SK-N-SH (cell line): Measurements from ENCODE around the gene COL25A1. TPM values are rescaled to one million over a fixed set of nuclear protein-coding genes. Genes with fewer than 3 reads are reported as not detected.
"Not testable (repeated sequence)": the region's sequence is repeated elsewhere in the genome, so short reads cannot be mapped to it uniquely, and the experiment has no call there.

Source experiments
- CTCF ChIA-PET: fragments of 300-600, 350-600 bp; formaldehyde crosslinking; extraction: SDS; loops from one replicate; lab custom pipeline; 2021; lab: Yijun Ruan, JAX
- POLR2A ChIA-PET: fragments of 350-600 bp; sonication (Branson Sonifier 250); formaldehyde crosslinking; extraction: SDS; loops from one replicate; lab custom pipeline; 2020; ENCODE audit warnings: antibody characterized with exemption, inconsistent platforms; lab: Yijun Ruan, JAX
- DNase-seq: peaks from one replicate; pipeline ENCODE4 v3.0.0; 2012
- H2AFZ ChIP-seq: fragments of 200-600 bp; sonication (generic); 2 replicates; pipeline ENCODE4 v1.8.1; 2016; ENCODE audit warnings: antibody characterized with exemption, mild to moderate bottlenecking, low read depth
- H3F3A ChIP-seq: fragments of 200-600 bp; sonication (generic); replicated peaks from 2 replicates; pipeline ENCODE3; 2016; ENCODE audit warnings: antibody characterized with exemption, mild to moderate bottlenecking; ENCODE audit not compliant: insufficient read depth
- H3K27ac ChIP-seq, 2 experiments: fragments of 200-500 bp in 1 of 2; fragments of 200-600 bp in 1 of 2; sonication (Bioruptor generic) in 1 of 2; sonication (generic), shearing (Covaris generic) in 1 of 2; 2 replicates each; pipeline versions ENCODE4 v1.5.1 to v1.6.1; 2014 to 2016; ENCODE audit warnings: low read depth in 2 of 2, inconsistent platforms in 1 of 2, low read length in 1 of 2, mild to moderate bottlenecking in 1 of 2, mixed read lengths in 1 of 2
- H3K27me3 ChIP-seq: fragments of 200-600 bp; sonication (generic), shearing (Covaris generic); 2 replicates; pipeline ENCODE4 v1.6.1; 2016; ENCODE audit warnings: mixed run types; ENCODE audit not compliant: insufficient read depth
- H3K36me3 ChIP-seq, 2 experiments: fragments of 200-500 bp in 1 of 2; fragments of 200-600 bp in 1 of 2; sonication (Bioruptor generic) in 1 of 2; sonication (generic) in 1 of 2; replicated peaks in 1 of 2; 2 replicates each; pipeline versions ENCODE3 to v1.5.1; 2014 to 2016; ENCODE audit warnings: low read length in 1 of 2, mild to moderate bottlenecking in 1 of 2; ENCODE audit not compliant: insufficient read depth in 2 of 2, control insufficient read depth in 1 of 2
- H3K4me1 ChIP-seq, 2 experiments: fragments of 200-500 bp in 1 of 2; fragments of 200-600 bp in 1 of 2; sonication (Bioruptor generic) in 1 of 2; sonication (generic), shearing (Covaris generic) in 1 of 2; 2 replicates each; pipeline versions ENCODE4 v1.5.1 to v1.6.1; 2014 to 2016; ENCODE audit warnings: low read depth in 1 of 2, low read length in 1 of 2, mixed run types in 1 of 2; ENCODE audit not compliant: insufficient read depth in 2 of 2, control insufficient read depth in 1 of 2
- H3K4me2 ChIP-seq: fragments of 200-600 bp; sonication (generic), shearing (Covaris generic); 2 replicates; pipeline ENCODE4 v1.6.1; 2017; ENCODE audit warnings: mixed run types
- H3K4me3 ChIP-seq, 2 experiments: fragments of 200-500 bp in 1 of 2; fragments of 200-600 bp in 1 of 2; sonication (Bioruptor generic) in 1 of 2; sonication (generic), shearing (Covaris generic) in 1 of 2; 2 replicates each; pipeline versions ENCODE4 v1.5.1 to v1.8.1; 2014 to 2016; ENCODE audit warnings: low read depth in 2 of 2, inconsistent platforms in 1 of 2, low read length in 1 of 2, mild to moderate bottlenecking in 1 of 2, mixed read lengths in 1 of 2, moderate library complexity in 1 of 2
- H3K79me2 ChIP-seq: fragments of 200-600 bp; sonication (generic); 2 replicates; pipeline ENCODE4 v1.8.1; 2017; ENCODE audit warnings: mild to moderate bottlenecking; ENCODE audit not compliant: insufficient read depth
- H3K9ac ChIP-seq: fragments of 200-600 bp; sonication (generic); 2 replicates; pipeline ENCODE4 v1.6.1; 2017; ENCODE audit warnings: mixed run types
- H3K9me2 ChIP-seq: fragments of 200-600 bp; sonication (generic); 2 replicates; pipeline ENCODE4 v1.6.1; 2017; ENCODE audit warnings: mixed run types
- H3K9me3 ChIP-seq: fragments of 200-600 bp; sonication (generic); 2 replicates; pipeline ENCODE4 v1.6.1; 2017; ENCODE audit warnings: mixed run types, mild to moderate bottlenecking, moderate library complexity
- H4K20me1 ChIP-seq: fragments of 200-600 bp; sonication (generic); 2 replicates; pipeline ENCODE4 v1.6.1; 2017; ENCODE audit warnings: mild to moderate bottlenecking, mixed run types; ENCODE audit not compliant: insufficient read depth
- FOSL2 ChIP-seq: IDR thresholded peaks from 2 replicates; pipeline ENCODE4 v1.4.0; 2012; ENCODE audit warnings: low read depth, mild to moderate bottlenecking, moderate library complexity, borderline replicate concordance
- GABPA ChIP-seq: IDR thresholded peaks from 2 replicates; pipeline ENCODE4 v1.4.0; 2012; ENCODE audit warnings: low read depth, mild to moderate bottlenecking
- IRF3 ChIP-seq: fragments of 150-350 bp; IDR thresholded peaks from 2 replicates; pipeline ENCODE4 v1.6.1; 2016; ENCODE audit warnings: mild to moderate bottlenecking, low read depth, low read length
- MAX ChIP-seq: IDR thresholded peaks from 2 replicates; pipeline ENCODE4 v1.4.0; 2012; ENCODE audit warnings: low read depth
- MEF2A ChIP-seq: IDR thresholded peaks from 2 replicates; pipeline ENCODE4 v1.4.0; 2012; ENCODE audit warnings: low read depth, borderline replicate concordance
- NFIC ChIP-seq: IDR thresholded peaks from 2 replicates; pipeline ENCODE4 v1.4.0; 2012; ENCODE audit warnings: borderline replicate concordance
- PBX3 ChIP-seq: IDR thresholded peaks from 2 replicates; pipeline ENCODE4; 2012
- REST ChIP-seq: IDR thresholded peaks from 2 replicates; pipeline ENCODE4 v1.6.1; 2012; ENCODE audit warnings: mild to moderate bottlenecking, low read depth, low read length, moderate library complexity
- RFX5 ChIP-seq: IDR thresholded peaks from 2 replicates; pipeline ENCODE4 v1.6.1; 2012; ENCODE audit warnings: mild to moderate bottlenecking, improper control_type of control experiment, low read length
- RXRA ChIP-seq: IDR thresholded peaks from 2 replicates; pipeline ENCODE4 v1.4.0; 2012; ENCODE audit warnings: low read depth, mild to moderate bottlenecking, borderline replicate concordance
- TEAD4 ChIP-seq: IDR thresholded peaks from 2 replicates; pipeline ENCODE4 v1.4.0; 2012; ENCODE audit warnings: mild to moderate bottlenecking, borderline replicate concordance; ENCODE audit not compliant: insufficient read depth
- USF2 ChIP-seq: fragments of 150-350 bp; IDR thresholded peaks from 2 replicates; pipeline ENCODE4 v1.6.1; 2017; ENCODE audit warnings: antibody characterized with exemption, low read length, low read depth, borderline replicate concordance
- YY1 ChIP-seq: IDR thresholded peaks from 2 replicates; pipeline ENCODE4 v1.4.0; 2012; ENCODE audit warnings: low read depth, mild to moderate bottlenecking
- ZBTB33 ChIP-seq: IDR thresholded peaks from 2 replicates; pipeline ENCODE4 v1.4.0; 2012; ENCODE audit warnings: low read depth, borderline replicate concordance
- WGBS: methylation state at CpG from one replicate; pipeline ENCODE4 v1.1.6; 2017; ENCODE audit warnings: low lambda C conversion rate; 5-methylcytosine and 5-hydroxymethylcytosine counted together
- polyA plus RNA-seq, 3 experiments: library from polyadenylated mRNA; depleted of rRNA; stranded (reverse); fragments of >200 nt; gene quantifications; 2 replicates each; pipeline ENCODE4 v1.2.3, GENCODE V29; 2012

Gene COL25A1
- polyA plus RNA-seq, 1 of the 3 experiments (the other 2 are of a cell fraction) = not detected

- TF ChIP-seq ZBTB33 = no peak
- TF ChIP-seq TEAD4 = no peak
- no peak for TF ChIP-seq GABPA
- no peak for TF ChIP-seq FOSL2
- no peak for TF ChIP-seq USF2
- no peak for TF ChIP-seq MAX
These were observed 310.7 kb downstream of the COL25A1 start (continued) for GRCh38 chr4:108991551-108992328.

- no peak overlapping the region for H3K9ac ChIP-seq
- no peaks in the 10 kb centered on the region for H3K9me2 ChIP-seq
- H3K36me3 ChIP-seq = no peaks in the 10 kb centered on the region
- no peak overlapping the region for H3K4me3 ChIP-seq
- H3K9me3 ChIP-seq = no peaks in the 10 kb centered on the region
- ChIA-PET POLR2A (no interaction called here), CTCF (no interaction called here)
- H3K4me1 ChIP-seq = no peaks in the 10 kb centered on the region
- H4K20me1 ChIP-seq = no peaks in the 10 kb centered on the region
- no peaks in the 10 kb centered on the region for H3F3A ChIP-seq
- no peak for DNase-seq
- H2AFZ ChIP-seq = no peak overlapping the region
- H3K27me3 ChIP-seq = no peaks in the 10 kb centered on the region; the same call in 1 of the 2 replicates
- no peak overlapping the region for H3K4me2 ChIP-seq
- TF ChIP-seq RXRA (no peak), NFIC (no peak), RFX5 (no peak), PBX3 (no peak), IRF3 (no peak), YY1 (no peak), REST (no peak), MEF2A (no peak)
- WGBS = 10% methylated on average over 5 of the region's 5 CpGs
- H3K79me2 ChIP-seq = no peaks in the 10 kb centered on the region
- H3K27ac ChIP-seq = no peak overlapping the region
These were observed 313.8 kb downstream of the COL25A1 start for GRCh38 chr4:108988464-108989195.

GRCh38 chr4:108984495-108984894 is 318.0 kb downstream of the COL25A1 start:
- H3K9ac ChIP-seq, H3K9me2 ChIP-seq, CTCF ChIA-PET, H3K4me2 ChIP-seq, H3K9me3 ChIP-seq, H3F3A ChIP-seq, POLR2A ChIA-PET, H3K4me3 ChIP-seq, H3K27me3 ChIP-seq, H3K36me3 ChIP-seq, H3K4me1 ChIP-seq, H2AFZ ChIP-seq, H4K20me1 ChIP-seq, DNase-seq, H3K27ac ChIP-seq, H3K79me2 ChIP-seq: not testable (repeated sequence)
- WGBS = 74% methylated on average over 17 of the region's 30 CpGs
